GM12878 (cell line): ENCODE results near the gene CEBPE. TPM values are rescaled to one million over a fixed set of nuclear protein-coding genes. Genes with fewer than 3 reads are reported as not detected.

Experiments
- ATAC-seq: fragments of 200-7000 bp; cut with Tn5 transposase; 3 replicates; pipeline ENCODE4 v1.9.1; 2020; ENCODE audit warnings: mild to moderate bottlenecking, moderate library complexity
- BruUV-seq: library from RNA; stranded (reverse); fragments of 400-500 nt; replicated peaks from 2 replicates; lab custom pipeline; 2021; lab: Mats Ljungman, UMichigan
- CTCF ChIA-PET: fragments of 300-600 bp; sonication (Branson Sonifier 250); formaldehyde crosslinking; extraction: SDS; loops from one replicate; lab custom pipeline; 2021; ENCODE audit warnings: inconsistent platforms; lab: Yijun Ruan, JAX
- POLR2A ChIA-PET: fragments of 350-600 bp; formaldehyde crosslinking; extraction: SDS; loops from one replicate; lab custom pipeline; 2021; ENCODE audit warnings: inconsistent platforms; lab: Charles Lee
- RAD21 ChIA-PET: fragments of 300-600 bp; sonication (Branson Sonifier 250); formaldehyde crosslinking; loops from one replicate; lab custom pipeline; 2023; ENCODE audit warnings: antibody characterized with exemption; ENCODE audit not compliant: unreplicated experiment; lab: Charles Lee
- SMC1A ChIA-PET: fragments of 300-600 bp; sonication (Branson Sonifier 250); formaldehyde crosslinking; loops from one replicate; lab custom pipeline; 2023; ENCODE audit not compliant: unreplicated experiment, uncharacterized antibody; lab: Charles Lee
- DNase-seq: peaks from one replicate; pipeline ENCODE4 v3.0.0-alpha.2; 2011; ENCODE audit warnings: low read depth, low spot score
- FAIRE-seq: peaks from 3 replicates; lab custom pipeline; 2011; peaks lifted over from hg19 to GRCh38; lab: Jason Lieb, UNC
- H2AFZ ChIP-seq: 2 replicates; pipeline ENCODE4 v1.6.0; 2011; ENCODE audit warnings: low read depth, low read length, control low read depth; ENCODE audit not compliant: control insufficient read depth
- H3K27ac ChIP-seq: 2 replicates; pipeline ENCODE4 v1.5.1; 2011; ENCODE audit warnings: control low read depth; ENCODE audit not compliant: control insufficient read depth, insufficient read depth
- H3K27me3 ChIP-seq, 2 experiments: replicated peaks in 1 of 2; 2 replicates each; pipeline versions ENCODE4 v1.6.0 to v1.6.1; 2011; ENCODE audit warnings: low read length in 1 of 2; ENCODE audit not compliant: control insufficient read depth in 2 of 2, insufficient read depth in 2 of 2
- H3K36me3 ChIP-seq, 2 experiments: 2 replicates each; pipeline ENCODE4 v1.5.1; 2011; ENCODE audit warnings: low read length in 1 of 2; ENCODE audit not compliant: control insufficient read depth in 2 of 2, insufficient read depth in 2 of 2
- H3K4me1 ChIP-seq: 2 replicates; pipeline ENCODE4 v1.6.1; 2011; ENCODE audit warnings: mild to moderate bottlenecking, low read length, moderate library complexity, mixed read lengths; ENCODE audit not compliant: control insufficient read depth, insufficient read depth
- H3K4me2 ChIP-seq: 2 replicates; pipeline ENCODE4 v1.6.0; 2011; ENCODE audit warnings: control low read depth; ENCODE audit not compliant: control insufficient read depth, insufficient read depth
- H3K4me3 ChIP-seq: fragments of 200-600 bp; sonication (generic); 2 replicates; pipeline ENCODE4 v1.5.1; 2016
- H3K79me2 ChIP-seq: 2 replicates; pipeline ENCODE4 v1.6.0; 2011; ENCODE audit warnings: low read length; ENCODE audit not compliant: control insufficient read depth, insufficient read depth
- H3K9ac ChIP-seq: 2 replicates; pipeline ENCODE4 v1.8.0; 2011; ENCODE audit warnings: low read length, control low read depth, mixed read lengths; ENCODE audit not compliant: control insufficient read depth, insufficient read depth
- H3K9me3 ChIP-seq: replicated peaks from 3 replicates; pipeline ENCODE4 v1.5.1; 2011; ENCODE audit warnings: mild to moderate bottlenecking, low read length; ENCODE audit not compliant: control insufficient read depth, insufficient read depth
- H4K20me1 ChIP-seq: 2 replicates; pipeline ENCODE4 v1.6.0; 2011; ENCODE audit not compliant: control insufficient read depth, insufficient read depth
- CBX3 ChIP-seq: fragments of 200-600 bp; sonication (generic); IDR thresholded peaks from 2 replicates; pipeline ENCODE4 v1.6.1; 2016; ENCODE audit warnings: low read depth, borderline replicate concordance
- CEBPZ ChIP-seq: fragments of 150-350 bp; IDR thresholded peaks from 2 replicates; pipeline ENCODE4 v1.6.1; 2016; ENCODE audit warnings: low read depth, low read length
- CHD4 ChIP-seq: fragments of 200-600 bp; sonication (generic); IDR thresholded peaks from 2 replicates; pipeline ENCODE4 v1.6.1; 2016; ENCODE audit warnings: mild to moderate bottlenecking
- ESRRA ChIP-seq: IDR thresholded peaks from 2 replicates; pipeline ENCODE4 v1.6.1; 2012; ENCODE audit warnings: mild to moderate bottlenecking, low read length, improper control_type of control experiment
- KAT2A ChIP-seq: conservative IDR thresholded peaks from 2 replicates; pipeline ENCODE4 v1.6.1; 2011; ENCODE audit warnings: low read depth, low read length; ENCODE audit not compliant: control insufficient read depth
- MTA2 ChIP-seq: fragments of 450-650 bp; IDR thresholded peaks from 2 replicates; pipeline ENCODE4 v1.6.1; 2016; ENCODE audit warnings: low read depth, mild to moderate bottlenecking, moderate library complexity
- PKNOX1 ChIP-seq: fragments of 450-650 bp; IDR thresholded peaks from 2 replicates; pipeline ENCODE4 v1.6.1; 2016; ENCODE audit warnings: mild to moderate bottlenecking
- RAD51 ChIP-seq: fragments of 450-650 bp; IDR thresholded peaks from 2 replicates; pipeline ENCODE4 v1.6.1; 2016; ENCODE audit warnings: moderate library complexity, mild to moderate bottlenecking, inconsistent platforms
- SIN3A ChIP-seq: IDR thresholded peaks from 2 replicates; pipeline ENCODE4 v1.6.1; 2012; ENCODE audit warnings: low read depth, low read length, improper control_type of control experiment
- SKIL ChIP-seq: fragments of 450-650 bp; IDR thresholded peaks from 2 replicates; pipeline ENCODE4 v1.6.1; 2017; ENCODE audit warnings: mild to moderate bottlenecking, low read depth, inconsistent platforms; ENCODE audit not compliant: poor library complexity, severe bottlenecking
- STAT3 ChIP-seq: IDR thresholded peaks from 2 replicates; pipeline ENCODE4 v1.6.1; 2011; ENCODE audit warnings: low read depth, low read length, improper control_type of control experiment
- ZBTB4 ChIP-seq: fragments of 450-650 bp; formaldehyde crosslinking; IDR thresholded peaks from 2 replicates; pipeline ENCODE4 v1.4.0; 2022; ENCODE audit warnings: mild to moderate bottlenecking, moderate library complexity
- WGBS: methylation state at CpG from one replicate; pipeline ENCODE4 v1.1.6; 2016; ENCODE audit warnings: low lambda C conversion rate; ENCODE audit not compliant: insufficient replicate concordance, insufficient coverage; ENCODE audit errors: missing lambda C conversion rate; 5-methylcytosine and 5-hydroxymethylcytosine counted together
- in situ Hi-C: fragments of 300-500 bp; cut with MboI; formaldehyde crosslinking; loops from 9 replicates; pipeline ENCODE4 v1.14.3; 2018; ENCODE audit warnings: mixed read lengths
- intact Hi-C: fragments of 100-400 bp; cut with micrococcal nuclease; formaldehyde crosslinking; loops from one replicate; pipeline ENCODE4 v1.14.2; 2022; ENCODE audit not compliant: unreplicated experiment
- polyA plus RNA-seq, 11 experiments: library from polyadenylated mRNA; depleted of rRNA in 4 of 11; unstranded in 6 of 11; stranded (reverse) in 5 of 11; fragments of >200 nt; fragmentation: Nextera tagmentation in 4 of 11; fragmentation: Illumina TruSeq in 1 of 11; extraction: Ambion mirVana in 4 of 11; extraction: Trizol in 1 of 11; gene quantifications; 1 replicate in 1 of 11; 2 replicates in 10 of 11; pipeline versions ENCODE4 v1.2.1 to v1.2.3, GENCODE V29; 2011 to 2016; ENCODE audit warnings: inconsistent platforms in 2 of 11, missing spikeins in 2 of 11, low read depth in 1 of 11
- total RNA-seq, 4 experiments: library from RNA; depleted of rRNA in 3 of 4; stranded (reverse); fragments of >200 nt in 3 of 4; fragmentation: Illumina TruSeq in 1 of 4; extraction: Trizol in 1 of 4; gene quantifications; 2 replicates each; pipeline versions ENCODE4 v1.2.1 to v1.2.3, GENCODE V29; 2013 to 2021

Gene CEBPE
- total and polyA plus RNA-seq, 10 of the 15 experiments (the other 5 are each of a cell fraction or from before 2014, with no cell fraction given) = 0.09 to 0.45 (median 0.24) TPM; not detected in 7

- WGBS = 53% methylated on average over 16 of the region's 16 CpGs
- Histone ChIP-seq H2AFZ (no peak overlapping the region), H3K4me3 (no peak overlapping the region), H3K9ac (no peak overlapping the region), H3K9me3 (no peaks in the 10 kb centered on the region), H3K27ac (no peak overlapping the region), H3K79me2 (no peaks in the 10 kb centered on the region), H3K4me2 (no peak overlapping the region), H3K27me3 (peaks cover 1 to 3% of the 10 kb centered on the region in 2 experiments; a peak in 3 of 4 replicates), H4K20me1 (no peaks in the 10 kb centered on the region), H3K4me1 (no peaks in the 10 kb centered on the region), H3K36me3 (no peaks in the 10 kb centered on the region)
- POLR2A ChIA-PET = no interaction called here
- ATAC-seq (no peak), FAIRE-seq (no peak), DNase-seq (no peak)
- in situ Hi-C loops = no loop called here
- CTCF ChIA-PET = no interaction called here
- TF ChIP-seq MTA2 (no peak), KAT2A (no peak), CHD4 (no peak), STAT3 (no peak), PKNOX1 (no peak), ZBTB4 (CRISPR knock-in tag) (no peak), CBX3 (no peak), ESRRA (no peak), SKIL (no peak), SIN3A (no peak), CEBPZ (no peak), RAD51 (no peak)
- intact Hi-C loops = no loop called here
- BruUV-seq = no TSS peak
- RAD21 ChIA-PET = interaction anchor here (1.5 kb wide), 1 partner anchor 16 kb away, joined by 3 read pairs; no protein-coding TSS in a partner anchor
- SMC1A ChIA-PET = no interaction called here
Observed at GRCh38 chr14:23136566-23137133, 17.6 kb upstream of the CEBPE start.
